Left lung (tissue), 10 donors: Measurements from ENCODE around the gene MIPEP. TPM values are rescaled to one million over a fixed set of nuclear protein-coding genes. Genes with fewer than 3 reads are reported as not detected.

Source experiments
- ATAC-seq: fragments of 200-7000 bp; cut with Tn5 transposase; one replicate; pipeline ENCODE4 v1.9.1; 2020; ENCODE audit warnings: moderate library complexity
- DNase-seq, 4 donors: peaks; one replicate each; pipeline ENCODE4 v3.0.0-alpha.2; 2013 to 2020
- H3K27ac ChIP-seq, 2 donors: fragments of 200-600 bp; sonication (generic) in 1 of 2; one replicate each; pipeline versions ENCODE4 v1.5.0 to v1.8.0; 2020 to 2021
- H3K27me3 ChIP-seq, 2 donors: fragments of 200-600 bp; sonication (generic) in 1 of 2; one replicate each; pipeline versions ENCODE4 v1.5.0 to v1.8.0; 2020 to 2021
- H3K36me3 ChIP-seq, 2 donors: fragments of 200-600 bp; sonication (generic) in 1 of 2; one replicate each; pipeline versions ENCODE4 v1.5.0 to v1.8.0; 2020 to 2021
- H3K4me1 ChIP-seq, 2 donors: fragments of 200-600 bp; one replicate each; pipeline ENCODE4 v1.8.0; 2021
- H3K4me3 ChIP-seq, 2 donors: fragments of 200-600 bp; sonication (generic) in 1 of 2; one replicate each; pipeline versions ENCODE4 v1.5.0 to v1.8.0; 2020 to 2021; ENCODE audit warnings: mild to moderate bottlenecking in 1 of 2
- H3K9me3 ChIP-seq, 2 donors: fragments of 200-600 bp; sonication (generic) in 1 of 2; one replicate each; pipeline versions ENCODE4 v1.5.0 to v1.8.0; 2020 to 2021
- CTCF ChIP-seq, 2 donors: fragments of 200-600 bp; sonication (generic) in 1 of 2; IDR thresholded peaks; one replicate each; pipeline versions ENCODE4 v1.5.0 to v1.8.0; 2021; ENCODE audit warnings: antibody characterized with exemption in 2 of 2
- intact Hi-C, 2 donors: fragments of 100-400 bp; cut with DNase I; formaldehyde crosslinking; loops; one replicate each; pipeline versions ENCODE4 v1.11.2 to v1.14.2; 2022
- polyA plus RNA-seq, 6 donors: library from polyadenylated mRNA; unstranded; fragments of 120-200 nt; gene quantifications; one replicate each; pipeline ENCODE4 v1.2.1, GENCODE V29; 2013; ENCODE audit not compliant: insufficient read length in 6 of 6
- total RNA-seq, 2 donors: library from RNA; stranded (reverse); fragmentation: NEBNext Ultra II Directional; extraction: Animal tissue kit (Norgen Biotek cat#: 25700); gene quantifications; one replicate each; pipeline ENCODE4 v1.2.1, GENCODE V29; 2021
- donor health status: DM: no; HTN: yes; CAD: no.
- donor health status: DM: no; HTN: no; CAD: no.

MIPEP gene
- total and polyA plus RNA-seq, 8 donors, result 15.6 to 26.2 (median 17.4) TPM

- H3K27me3 ChIP-seq, result no peaks in the 10 kb centered on the region
- no peaks in the 10 kb centered on the region for H3K36me3 ChIP-seq
- no peak overlapping the region for H3K27ac ChIP-seq
- peak in 1 of 2 donors; percentile 27 for TF ChIP-seq CTCF (IDR thresholded peaks at IDR 0.05)
- DNase-seq (no peak), ATAC-seq (no peak)
- H3K9me3 ChIP-seq, result no peaks in the 10 kb centered on the region
- intact Hi-C loops, result no loop called here
- no peak overlapping the region for H3K4me3 ChIP-seq
- no peaks in the 10 kb centered on the region for H3K4me1 ChIP-seq
Measured at GRCh38 chr13:23741879-23742510, 147.2 kb downstream of the MIPEP start.

- Histone ChIP-seq H3K36me3 (no peaks in the 10 kb centered on the region), H3K27ac (peak overlapping the region in 1 of 2 donors; percentile 31), H3K4me3 (no peak overlapping the region), H3K27me3 (no peaks in the 10 kb centered on the region), H3K9me3 (no peaks in the 10 kb centered on the region), H3K4me1 (no peaks in the 10 kb centered on the region)
- DNase-seq (no peak), ATAC-seq (no peak)
- TF ChIP-seq CTCF (IDR thresholded peaks at IDR 0.05), result no peak
- intact Hi-C loops, result no loop called here
Measured at GRCh38 chr13:23740002-23740401, 149.2 kb downstream of the MIPEP start.

- intact Hi-C loops, result no loop called here
- ATAC-seq (peak; percentile 71), DNase-seq (no peak)
- Histone ChIP-seq H3K4me1 (no peaks in the 10 kb centered on the region), H3K9me3 (no peaks in the 10 kb centered on the region), H3K36me3 (no peaks in the 10 kb centered on the region), H3K27ac (peak overlapping the region; percentile 21 to 31), H3K27me3 (no peaks in the 10 kb centered on the region), H3K4me3 (no peak overlapping the region)
- TF ChIP-seq CTCF (IDR thresholded peaks at IDR 0.05), result no peak
Measured at GRCh38 chr13:23739596-23739995, 149.6 kb downstream of the MIPEP start.

GRCh38 chr13:23736541-23736940 lies 152.7 kb downstream of the MIPEP start:
- Histone ChIP-seq H3K27ac (peak overlapping the region; percentile 13 to 33), H3K4me3 (no peak overlapping the region), H3K36me3 (no peaks in the 10 kb centered on the region), H3K27me3 (no peaks in the 10 kb centered on the region), H3K4me1 (no peaks in the 10 kb centered on the region), H3K9me3 (no peaks in the 10 kb centered on the region)
- DNase-seq, result no peak
- TF ChIP-seq CTCF (IDR thresholded peaks at IDR 0.05), result no peak
- ATAC-seq, result peak; percentile 7
- intact Hi-C loops, result no loop called here

GRCh38 chr13:23735329-23735728 lies 153.9 kb downstream of the MIPEP start:
- TF ChIP-seq CTCF (IDR thresholded peaks at IDR 0.05), result no peak
- no peaks in the 10 kb centered on the region for H3K27me3 ChIP-seq
- DNase-seq (no peak), ATAC-seq (peak; percentile 62)
- H3K4me1 ChIP-seq, result no peaks in the 10 kb centered on the region
- no peaks in the 10 kb centered on the region for H3K9me3 ChIP-seq
- intact Hi-C loops, result no loop called here
- H3K4me3 ChIP-seq, result no peak overlapping the region
- no peaks in the 10 kb centered on the region for H3K36me3 ChIP-seq
- H3K27ac ChIP-seq, result peak overlapping the region in 1 of 2 donors; percentile 40
